DOHH2 (cell line): ENCODE measurements around the gene ROR1.

ENCODE experiments used
- EZH2phosphoT487 ChIP-seq: fragments of 200-600 bp; sonication (generic); IDR thresholded peaks from 2 replicates; pipeline ENCODE4 v1.6.1; 2017; ENCODE audit warnings: borderline replicate concordance, mild to moderate bottlenecking, antibody characterized with exemption, low read length, moderate library complexity, mixed read lengths
- TF ChIP-seq, protein P1 (sequence below): fragments of 200-600 bp; sonication (generic); IDR thresholded peaks from one replicate; pipeline ENCODE4 v1.5.1; 2014; ENCODE audit warnings: antibody characterized with exemption, mild to moderate bottlenecking, low read depth, low read length; ENCODE audit not compliant: poor library complexity, severe bottlenecking

- TF ChIP-seq, protein P1, sequence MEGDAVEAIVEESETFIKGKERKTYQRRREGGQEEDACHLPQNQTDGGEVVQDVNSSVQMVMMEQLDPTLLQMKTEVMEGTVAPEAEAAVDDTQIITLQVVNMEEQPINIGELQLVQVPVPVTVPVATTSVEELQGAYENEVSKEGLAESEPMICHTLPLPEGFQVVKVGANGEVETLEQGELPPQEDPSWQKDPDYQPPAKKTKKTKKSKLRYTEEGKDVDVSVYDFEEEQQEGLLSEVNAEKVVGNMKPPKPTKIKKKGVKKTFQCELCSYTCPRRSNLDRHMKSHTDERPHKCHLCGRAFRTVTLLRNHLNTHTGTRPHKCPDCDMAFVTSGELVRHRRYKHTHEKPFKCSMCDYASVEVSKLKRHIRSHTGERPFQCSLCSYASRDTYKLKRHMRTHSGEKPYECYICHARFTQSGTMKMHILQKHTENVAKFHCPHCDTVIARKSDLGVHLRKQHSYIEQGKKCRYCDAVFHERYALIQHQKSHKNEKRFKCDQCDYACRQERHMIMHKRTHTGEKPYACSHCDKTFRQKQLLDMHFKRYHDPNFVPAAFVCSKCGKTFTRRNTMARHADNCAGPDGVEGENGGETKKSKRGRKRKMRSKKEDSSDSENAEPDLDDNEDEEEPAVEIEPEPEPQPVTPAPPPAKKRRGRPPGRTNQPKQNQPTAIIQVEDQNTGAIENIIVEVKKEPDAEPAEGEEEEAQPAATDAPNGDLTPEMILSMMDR = no peak
- no peak for TF ChIP-seq EZH2phosphoT487
Observed at GRCh38 chr1:64228167-64228957, 454.5 kb downstream of the ROR1 start.
